ENCODE data around the gene NR2C2.
A peak's percentile ranks its signal among the peaks of the same experiment; 100 is the strongest.
"Not testable (repeated sequence)": the region's sequence is repeated elsewhere in the genome, so short reads cannot be mapped to it uniquely, and the experiment has no call there.

The NR2C2 gene

DNA sequence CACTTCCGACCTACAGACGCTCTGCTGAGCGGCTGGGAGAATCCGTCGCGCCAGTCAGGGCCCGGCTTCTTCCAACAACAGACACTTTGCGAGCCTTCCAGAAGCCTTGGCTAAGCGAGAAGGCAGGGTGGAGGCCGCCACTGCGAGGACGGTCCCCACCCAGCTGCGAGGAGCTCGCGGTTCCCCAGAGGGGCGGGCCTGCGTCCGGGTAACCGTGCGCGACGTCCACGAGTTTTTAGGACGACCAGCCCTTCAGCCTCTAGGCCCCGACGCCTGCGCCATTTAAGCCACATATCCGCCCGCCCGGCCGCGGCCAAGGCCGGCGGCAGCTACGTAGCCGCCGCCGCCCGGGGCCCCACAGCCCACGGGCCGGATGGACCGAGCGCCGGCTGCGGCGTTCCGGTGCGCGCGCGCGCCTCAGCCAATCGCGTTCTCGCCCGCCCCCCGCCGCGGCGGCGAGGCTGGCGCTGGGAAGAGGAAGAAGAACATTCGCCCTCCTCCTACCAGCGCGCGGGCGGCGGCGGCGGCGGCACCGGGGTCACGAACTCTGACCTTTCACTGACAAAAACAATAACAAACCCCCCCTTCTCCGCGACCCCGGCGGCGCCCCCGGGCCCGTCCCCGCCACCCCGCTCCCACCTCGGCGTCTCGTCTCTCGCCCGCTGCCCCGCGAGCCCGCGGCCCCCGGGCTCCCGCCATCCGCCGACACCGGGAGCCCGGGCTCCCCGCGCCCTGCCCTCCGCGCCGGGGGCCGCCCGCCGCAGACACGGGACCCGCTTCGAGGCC, at the start of gene NR2C2:
TSS of gene NR2C2 (plus strand) at position 484 of the 786 bp plus-strand sequence. CDS start 56,332 bp downstream, outside the sequence.
- DNase-seq (ENCODE audit: low read depth) = peak; percentile 91
- H3K4me3 ChIP-seq (ENCODE audit: low read depth, low read length) = peak within 1 kb of the TSS; percentile 99
- TF ChIP-seq, protein P1, sequence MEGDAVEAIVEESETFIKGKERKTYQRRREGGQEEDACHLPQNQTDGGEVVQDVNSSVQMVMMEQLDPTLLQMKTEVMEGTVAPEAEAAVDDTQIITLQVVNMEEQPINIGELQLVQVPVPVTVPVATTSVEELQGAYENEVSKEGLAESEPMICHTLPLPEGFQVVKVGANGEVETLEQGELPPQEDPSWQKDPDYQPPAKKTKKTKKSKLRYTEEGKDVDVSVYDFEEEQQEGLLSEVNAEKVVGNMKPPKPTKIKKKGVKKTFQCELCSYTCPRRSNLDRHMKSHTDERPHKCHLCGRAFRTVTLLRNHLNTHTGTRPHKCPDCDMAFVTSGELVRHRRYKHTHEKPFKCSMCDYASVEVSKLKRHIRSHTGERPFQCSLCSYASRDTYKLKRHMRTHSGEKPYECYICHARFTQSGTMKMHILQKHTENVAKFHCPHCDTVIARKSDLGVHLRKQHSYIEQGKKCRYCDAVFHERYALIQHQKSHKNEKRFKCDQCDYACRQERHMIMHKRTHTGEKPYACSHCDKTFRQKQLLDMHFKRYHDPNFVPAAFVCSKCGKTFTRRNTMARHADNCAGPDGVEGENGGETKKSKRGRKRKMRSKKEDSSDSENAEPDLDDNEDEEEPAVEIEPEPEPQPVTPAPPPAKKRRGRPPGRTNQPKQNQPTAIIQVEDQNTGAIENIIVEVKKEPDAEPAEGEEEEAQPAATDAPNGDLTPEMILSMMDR (IDR thresholded peaks at IDR 0.05; ENCODE audit: insufficient read depth, low read depth, low read length, missing control alignments) = no peak

- no peak for DNase-seq (ENCODE audit: low read depth)
- TF ChIP-seq, protein P1 (IDR thresholded peaks at IDR 0.05; ENCODE audit: insufficient read depth, low read depth, low read length, missing control alignments) = no peak
- no peak overlapping the region for H3K4me3 ChIP-seq (ENCODE audit: low read depth, low read length)
Observed at GRCh38 chr3:14898929-14899328, 48.5 kb upstream of the NR2C2 start.

DNA sequence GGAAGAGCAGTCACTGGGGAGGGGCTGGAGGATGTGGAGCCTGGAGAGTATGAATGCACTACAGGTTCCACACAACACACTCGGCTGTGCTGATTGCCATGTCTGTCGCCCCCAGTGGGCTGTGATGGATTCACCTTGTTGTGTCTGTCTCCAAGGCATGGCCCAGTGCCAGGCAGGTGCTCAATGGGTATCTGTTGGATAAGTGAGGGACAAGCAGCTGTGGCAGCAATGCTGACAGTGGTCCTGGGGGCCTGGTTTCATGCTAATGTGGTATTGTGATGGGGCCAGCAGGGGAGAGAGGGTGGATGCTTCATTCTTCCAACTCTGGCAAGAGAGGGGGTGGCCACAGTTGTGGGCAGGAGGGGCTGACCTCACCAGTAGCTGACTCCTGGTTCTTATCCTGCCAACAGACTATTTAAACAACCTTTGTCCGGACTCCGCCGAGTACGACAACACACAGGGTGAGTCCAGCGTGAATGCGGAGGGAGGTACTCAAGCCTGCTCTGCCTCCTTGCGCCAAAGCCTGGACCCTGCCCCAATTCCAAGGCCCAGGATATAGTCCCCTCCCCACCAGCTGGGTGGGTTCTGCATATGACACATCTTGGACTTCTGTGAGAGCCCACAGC, 47.3 kb upstream of the NR2C2 start:
- H3K4me3 ChIP-seq (ENCODE audit: low read depth, low read length) = no peak overlapping the region
- DNase-seq (ENCODE audit: low read depth) = no peak
- TF ChIP-seq, protein P1 (IDR thresholded peaks at IDR 0.05; ENCODE audit: insufficient read depth, low read depth, low read length, missing control alignments) = no peak

DNA sequence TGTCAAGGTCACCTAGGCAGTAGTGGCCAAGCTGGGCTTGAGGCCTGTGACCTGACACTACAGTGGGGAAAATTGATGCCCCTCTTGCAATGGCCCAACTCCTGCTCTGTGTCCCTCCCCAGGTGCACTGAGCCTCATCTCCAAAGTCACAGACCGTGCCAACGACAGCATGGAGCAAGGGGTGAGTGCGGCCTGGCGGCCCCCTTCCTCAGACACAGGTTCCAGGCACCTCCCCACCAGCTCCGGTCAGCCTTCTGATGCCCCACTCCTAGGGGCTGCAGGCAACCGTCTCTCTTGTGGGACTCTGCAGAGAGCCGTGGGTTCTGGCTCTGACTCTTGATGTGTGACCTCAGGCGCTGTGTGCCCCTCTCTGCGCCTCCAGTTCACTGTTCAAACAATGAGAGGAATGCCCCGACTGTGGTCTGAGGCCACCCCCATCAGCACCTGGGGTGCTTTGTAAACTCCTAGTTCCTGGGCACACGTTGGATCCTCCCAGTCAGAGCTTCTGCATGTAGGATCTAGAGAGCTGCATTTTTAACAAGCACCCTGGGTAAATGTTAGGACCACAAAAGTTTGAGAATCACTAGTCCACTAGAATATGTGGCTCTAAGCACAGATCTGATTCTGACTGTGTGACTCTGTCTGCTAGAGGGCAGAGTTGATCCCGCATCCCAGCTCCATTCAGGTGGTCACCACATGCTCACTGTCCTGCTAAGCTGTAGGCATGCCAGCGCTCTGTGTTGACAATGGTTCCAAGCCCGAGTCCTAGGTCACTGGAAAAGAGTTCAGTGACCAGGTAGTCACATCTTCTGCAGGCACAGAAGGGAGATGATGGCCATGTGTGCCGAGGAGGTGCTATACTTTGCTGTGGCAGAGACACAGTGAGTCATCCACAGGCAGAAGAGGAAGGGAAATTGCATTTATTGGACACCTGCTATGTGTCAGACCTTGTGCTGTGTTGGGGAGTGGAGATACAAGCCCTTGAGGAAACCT, 46.2 kb upstream of the NR2C2 start:
- no peak overlapping the region for H3K4me3 ChIP-seq (ENCODE audit: low read depth, low read length)
- TF ChIP-seq, protein P1 (IDR thresholded peaks at IDR 0.05; ENCODE audit: insufficient read depth, low read depth, low read length, missing control alignments) = no peak
- no peak for DNase-seq (ENCODE audit: low read depth)

GRCh38 chr3:14902719-14903118, 44.7 kb upstream of the NR2C2 start:
- TF ChIP-seq, protein P1 (IDR thresholded peaks at IDR 0.05; ENCODE audit: insufficient read depth, low read depth, low read length, missing control alignments) = no peak
- DNase-seq (ENCODE audit: low read depth) = no peak
- no peak overlapping the region for H3K4me3 ChIP-seq (ENCODE audit: low read depth, low read length)

DNA sequence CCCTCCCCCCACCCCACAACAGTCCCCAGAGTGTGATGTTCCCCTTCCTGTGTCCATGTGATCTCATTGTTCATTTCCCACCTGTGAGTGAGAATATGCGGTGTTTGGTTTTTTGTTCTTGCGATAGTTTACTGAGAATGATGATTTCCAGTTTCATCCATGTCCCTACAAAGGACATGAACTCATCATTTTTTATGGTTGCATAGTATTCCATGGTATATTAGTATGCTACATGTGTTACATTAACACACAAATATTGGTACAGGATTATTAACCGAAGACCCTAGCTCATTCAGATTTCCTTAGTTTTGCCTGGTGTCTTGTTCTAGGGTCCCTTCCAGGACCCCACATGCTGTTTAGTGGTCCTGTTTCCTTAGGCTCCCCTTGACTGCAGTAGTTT, 43.9 kb upstream of the NR2C2 start:
- H3K4me3 ChIP-seq (ENCODE audit: low read depth, low read length); DNase-seq (ENCODE audit: low read depth): not testable (repeated sequence)

Measured in GM12865 (cell line).